HG02588 (cell line): ENCODE measurements around the gene ATG7.

Experiments used
- ATAC-seq: cut with Tn5 transposase; IDR thresholded peaks from one replicate; pipeline ENCODE4 v1.9.1; 2021; ENCODE audit warnings: mild to moderate bottlenecking, moderate library complexity; ENCODE audit not compliant: unreplicated experiment

ATG7 gene, protein sequence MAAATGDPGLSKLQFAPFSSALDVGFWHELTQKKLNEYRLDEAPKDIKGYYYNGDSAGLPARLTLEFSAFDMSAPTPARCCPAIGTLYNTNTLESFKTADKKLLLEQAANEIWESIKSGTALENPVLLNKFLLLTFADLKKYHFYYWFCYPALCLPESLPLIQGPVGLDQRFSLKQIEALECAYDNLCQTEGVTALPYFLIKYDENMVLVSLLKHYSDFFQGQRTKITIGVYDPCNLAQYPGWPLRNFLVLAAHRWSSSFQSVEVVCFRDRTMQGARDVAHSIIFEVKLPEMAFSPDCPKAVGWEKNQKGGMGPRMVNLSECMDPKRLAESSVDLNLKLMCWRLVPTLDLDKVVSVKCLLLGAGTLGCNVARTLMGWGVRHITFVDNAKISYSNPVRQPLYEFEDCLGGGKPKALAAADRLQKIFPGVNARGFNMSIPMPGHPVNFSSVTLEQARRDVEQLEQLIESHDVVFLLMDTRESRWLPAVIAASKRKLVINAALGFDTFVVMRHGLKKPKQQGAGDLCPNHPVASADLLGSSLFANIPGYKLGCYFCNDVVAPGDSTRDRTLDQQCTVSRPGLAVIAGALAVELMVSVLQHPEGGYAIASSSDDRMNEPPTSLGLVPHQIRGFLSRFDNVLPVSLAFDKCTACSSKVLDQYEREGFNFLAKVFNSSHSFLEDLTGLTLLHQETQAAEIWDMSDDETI

DNA sequence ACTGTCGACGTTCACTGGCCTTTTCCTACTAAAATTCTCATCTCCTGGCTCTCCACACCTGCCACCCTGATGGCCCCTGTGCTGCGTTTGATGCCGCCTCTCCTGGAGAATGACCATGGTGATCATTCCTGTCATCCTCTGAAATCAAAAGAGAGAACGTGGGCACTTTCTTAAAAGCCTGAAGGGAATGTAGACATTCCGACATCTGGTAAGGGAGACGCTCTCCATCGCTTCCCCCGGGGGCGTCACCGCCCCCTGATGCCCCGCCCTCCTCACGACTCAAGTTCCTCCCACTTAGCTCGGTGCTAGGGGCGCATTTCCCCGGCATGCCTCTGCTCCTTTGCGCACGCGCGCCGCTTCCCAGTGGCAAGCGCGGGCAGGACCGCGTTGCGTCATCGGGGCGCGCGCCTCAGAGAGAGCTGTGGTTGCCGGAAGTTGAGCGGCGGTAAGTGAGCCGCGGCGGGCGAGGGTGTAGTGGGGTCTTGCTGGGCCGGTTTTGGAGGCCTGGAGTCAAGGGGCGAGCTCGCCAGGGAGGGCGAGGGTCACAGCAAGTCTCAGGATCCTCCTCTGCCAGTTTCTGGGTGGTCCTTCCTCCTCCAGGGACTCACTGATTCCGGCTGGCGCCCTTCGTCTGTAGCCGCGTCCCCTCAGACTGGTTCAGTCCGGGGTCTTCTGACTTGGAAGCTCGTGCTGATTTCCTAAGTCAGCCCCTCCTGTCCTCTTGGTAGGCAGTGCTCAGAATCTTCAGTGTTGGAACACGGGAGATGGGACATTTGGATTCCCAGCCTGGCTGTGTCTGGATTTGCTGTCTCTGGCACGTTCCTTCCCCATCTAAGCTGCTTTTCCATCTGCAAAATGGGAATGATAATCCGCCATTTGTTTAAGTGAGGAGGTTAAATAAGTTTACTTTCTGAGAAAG is at the start of gene ATG7:
ATG7 (plus strand) TSS at position 412 of the 919 bp plus-strand sequence. CDS start 26,299 bp downstream, outside the sequence.
- peak; percentile 98 for ATAC-seq

- no peak for ATAC-seq
These were observed 48.2 kb upstream of the ATG7 start for GRCh38 chr3:11224010-11224409.

- ATAC-seq = no peak
These were observed 47.3 kb upstream of the ATG7 start for GRCh38 chr3:11224870-11225229.

- ATAC-seq = no peak
These were observed 46.2 kb upstream of the ATG7 start for GRCh38 chr3:11226042-11226370.

DNA sequence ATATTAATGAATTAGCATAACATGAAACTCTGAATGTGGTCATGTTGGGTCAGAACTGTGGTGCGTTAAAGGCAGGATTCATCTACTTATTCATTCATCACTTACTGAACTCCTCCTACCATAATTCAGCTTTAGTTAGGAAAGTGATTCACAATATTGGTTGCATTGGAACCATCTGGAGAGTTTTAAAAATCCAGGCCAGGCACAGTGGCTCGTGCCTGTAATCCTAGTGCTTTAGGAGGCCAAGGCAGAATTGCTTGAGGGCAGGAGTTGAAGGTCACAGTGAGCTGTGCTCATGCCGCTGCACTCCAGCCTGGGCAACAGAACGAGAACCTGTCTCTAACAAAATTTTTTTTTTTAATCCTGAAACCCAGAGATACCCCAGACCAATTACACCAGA is 44.2 kb upstream of the ATG7 start:
- no peak for ATAC-seq

DNA sequence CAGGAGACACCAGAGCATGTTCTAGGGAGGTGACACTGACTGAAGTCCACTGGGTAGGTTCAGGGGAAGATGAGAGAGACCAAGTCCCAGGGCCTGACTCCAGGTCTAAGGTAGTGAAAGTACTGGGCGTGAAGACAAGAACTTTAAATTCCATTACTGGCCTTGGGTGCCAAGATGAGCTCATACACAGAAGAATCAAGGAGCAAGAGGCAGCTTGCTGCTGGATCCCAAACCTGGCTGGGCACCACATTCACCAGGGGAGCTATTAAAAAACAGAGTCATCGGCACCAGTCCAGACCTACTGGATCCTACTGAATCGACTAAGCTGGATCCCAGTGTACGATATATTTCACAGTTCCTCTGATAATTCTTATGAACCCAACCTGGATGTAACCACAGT is 42.1 kb upstream of the ATG7 start:
- ATAC-seq = no peak

DNA sequence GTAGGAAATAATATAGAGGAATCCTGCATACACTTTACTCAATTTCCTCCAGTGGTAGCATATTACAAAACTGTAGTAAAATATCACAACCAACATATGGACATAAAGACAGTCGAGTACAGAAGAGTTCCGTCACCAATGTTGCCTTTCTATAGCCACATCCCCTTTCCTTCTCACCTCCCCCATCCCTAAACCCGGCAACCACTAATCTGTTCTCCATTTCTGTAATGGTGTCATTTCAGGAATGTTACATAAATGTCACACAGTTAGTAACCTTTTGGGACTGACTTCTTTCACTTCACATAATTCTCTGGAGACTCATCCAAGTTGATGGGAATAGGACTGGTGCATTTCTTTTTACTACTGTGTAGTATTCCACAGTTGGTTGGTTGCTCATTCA is 41.4 kb upstream of the ATG7 start:
- no peak for ATAC-seq

DNA sequence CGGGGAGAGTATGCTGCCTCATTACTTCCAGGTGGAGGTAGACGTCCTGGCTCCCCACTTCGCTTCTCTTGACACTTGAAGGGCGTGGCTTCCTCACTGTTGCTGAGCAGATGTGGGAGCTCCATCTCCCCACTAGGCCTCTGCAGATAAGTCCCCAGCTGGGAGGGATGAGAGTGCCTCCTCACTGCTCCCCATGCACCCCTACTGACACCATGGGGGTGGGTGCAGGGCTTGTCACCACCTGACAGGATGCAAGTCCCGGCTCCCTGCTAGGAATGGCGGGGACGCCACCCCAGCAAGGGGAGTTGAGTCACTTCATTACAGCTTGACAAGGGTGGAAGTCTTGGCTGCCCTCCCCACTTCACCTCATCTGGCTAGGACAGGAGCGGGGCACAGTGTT is 36.8 kb upstream of the ATG7 start:
- ATAC-seq = no peak

DNA sequence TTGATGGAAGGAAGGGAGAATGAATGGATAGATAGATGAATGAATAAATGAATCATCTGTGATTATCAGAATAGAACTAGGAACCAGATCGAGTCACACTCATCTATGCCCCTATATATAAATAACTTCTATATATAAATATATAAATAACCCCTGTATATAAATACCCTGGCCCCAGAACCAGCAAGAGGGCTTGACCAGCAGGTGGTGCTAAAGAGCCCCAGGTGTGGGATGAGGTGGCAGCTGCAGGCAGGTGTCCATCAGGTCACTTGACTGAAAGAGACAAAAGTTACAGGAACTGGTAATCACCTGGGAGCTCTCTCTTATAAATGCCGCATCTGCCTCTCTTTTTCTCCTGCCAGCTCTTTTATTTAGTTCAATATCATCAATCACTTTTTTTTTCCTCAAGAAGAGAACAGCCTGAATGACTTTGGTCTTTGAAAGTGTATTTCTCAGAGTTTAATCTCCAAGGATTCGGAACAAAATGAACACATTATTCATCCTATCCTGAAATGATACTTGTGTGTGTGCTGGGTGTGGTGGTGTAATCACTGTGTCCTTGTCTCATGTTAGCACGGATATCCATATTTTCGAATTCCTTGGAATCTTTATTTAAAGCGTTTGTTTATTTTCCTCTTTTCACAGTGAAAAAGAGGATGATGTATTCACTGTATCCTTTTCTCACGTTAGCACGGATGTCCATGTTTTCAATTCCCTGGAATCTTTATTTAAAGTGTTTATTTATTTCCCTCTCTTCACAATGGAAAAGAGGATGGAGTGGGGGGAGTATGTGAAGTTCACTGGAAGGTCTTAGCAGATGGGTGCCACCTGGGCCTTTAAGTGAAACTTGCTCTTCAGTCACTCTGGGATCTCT is 35.4 kb upstream of the ATG7 start:
- ATAC-seq = no peak

- no peak for ATAC-seq
These were observed 34.1 kb upstream of the ATG7 start for GRCh38 chr3:11238060-11238459.

GRCh38 chr3:11238880-11239279 is 33.3 kb upstream of the ATG7 start:
- no peak for ATAC-seq

DNA sequence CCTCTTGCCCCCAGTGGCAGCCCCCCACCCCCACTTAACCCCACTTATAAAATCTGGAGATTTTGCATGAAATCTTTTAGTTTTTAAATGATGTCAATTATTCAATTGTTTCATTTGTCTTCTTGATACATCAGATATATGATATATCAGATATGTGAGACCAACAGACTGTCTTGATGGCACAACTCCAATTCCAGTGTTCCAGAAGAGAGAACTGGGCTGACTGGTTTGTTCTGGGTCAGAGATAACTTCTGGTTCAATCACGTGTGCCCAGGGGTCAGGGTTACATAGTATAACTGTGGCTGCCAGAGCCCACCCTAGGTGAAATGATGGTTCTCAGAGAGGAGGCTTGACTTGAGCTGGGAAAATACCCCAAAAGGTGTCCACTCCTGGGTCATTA is 32.4 kb upstream of the ATG7 start:
- no peak for ATAC-seq

GRCh38 chr3:11240496-11240895 is 31.7 kb upstream of the ATG7 start:
- no peak for ATAC-seq

- no peak for ATAC-seq
These were observed 28.0 kb upstream of the ATG7 start for GRCh38 chr3:11244121-11244677.

GRCh38 chr3:11245276-11245675 is 26.9 kb upstream of the ATG7 start:
- no peak for ATAC-seq

DNA sequence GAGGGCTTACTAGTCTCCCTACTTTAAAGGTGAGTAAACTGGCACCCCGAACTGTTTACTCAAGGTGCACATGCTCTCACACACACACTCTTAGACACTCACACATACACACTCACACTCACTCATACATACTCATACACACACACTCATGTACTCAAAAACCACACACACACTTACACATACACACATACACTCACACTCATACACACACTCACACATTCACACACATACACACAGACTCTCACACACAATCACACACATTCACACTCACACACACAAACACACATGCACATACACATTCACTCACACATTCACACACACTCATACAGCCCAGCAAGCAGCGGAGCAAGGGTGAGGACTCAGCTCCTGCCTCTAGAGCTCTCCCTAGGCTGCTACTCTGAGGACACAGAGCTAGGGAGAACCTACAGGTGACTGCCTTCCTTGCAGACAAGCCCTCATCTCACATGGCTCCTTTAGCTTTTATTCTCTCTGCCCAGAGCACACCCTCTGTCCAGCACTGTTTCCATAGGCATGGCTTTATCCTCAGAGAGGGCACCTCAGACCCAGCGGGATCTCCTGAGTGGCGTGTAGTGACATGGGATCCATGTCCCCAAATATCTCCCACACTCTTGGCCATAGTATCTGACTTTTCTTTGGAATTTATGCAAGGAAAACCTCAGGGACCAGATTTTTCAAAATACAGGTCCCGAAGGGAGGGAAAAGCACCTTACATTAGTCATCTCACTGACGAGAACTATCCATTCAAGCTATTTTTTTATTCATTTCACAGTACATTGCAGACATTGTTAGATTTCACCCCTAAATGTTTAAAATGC is 26.2 kb upstream of the ATG7 start:
- no peak for ATAC-seq

DNA sequence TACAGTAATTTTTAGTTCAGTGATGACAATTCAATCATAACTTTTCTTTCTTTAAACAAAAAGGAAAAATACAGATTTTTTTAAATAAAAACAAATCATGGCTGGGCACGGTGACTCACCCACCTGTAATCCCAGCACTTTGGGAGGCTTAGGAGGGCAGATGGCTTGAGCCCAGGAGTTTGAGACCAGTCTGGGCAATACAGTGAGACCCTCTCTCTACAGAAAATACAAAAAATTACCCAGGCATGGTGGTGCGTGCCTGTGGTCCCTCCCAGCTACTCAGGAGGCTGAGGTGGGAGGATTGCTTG is 25.6 kb upstream of the ATG7 start:
- ATAC-seq = no peak

- ATAC-seq = no peak
These were observed 24.8 kb upstream of the ATG7 start for GRCh38 chr3:11247362-11247761.

DNA sequence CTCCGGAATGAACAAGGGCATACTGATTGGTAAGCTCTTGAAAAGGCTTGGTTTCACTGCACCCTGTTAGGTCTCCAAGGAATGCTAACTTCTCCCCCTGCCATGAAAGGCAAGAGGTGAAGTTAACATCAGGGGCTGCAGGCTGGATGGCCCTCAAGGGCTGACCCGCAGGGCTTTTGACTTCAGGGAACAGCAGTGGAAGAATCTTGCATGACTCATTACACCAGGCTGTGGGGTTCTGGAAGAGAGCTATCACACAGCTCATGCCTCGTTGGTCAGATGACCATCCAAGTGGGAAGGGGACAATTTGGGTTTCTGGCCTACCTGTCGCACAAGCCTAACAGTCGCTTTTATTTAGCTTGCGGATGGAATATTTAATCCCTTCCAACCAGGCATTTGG is 23.6 kb upstream of the ATG7 start:
- ATAC-seq = no peak
